ENCODE results near the gene MCUR1.
"Not testable (repeated sequence)": the region's sequence is repeated elsewhere in the genome, so short reads cannot be mapped to it uniquely, and the experiment has no call there.

MCUR1 gene, protein sequence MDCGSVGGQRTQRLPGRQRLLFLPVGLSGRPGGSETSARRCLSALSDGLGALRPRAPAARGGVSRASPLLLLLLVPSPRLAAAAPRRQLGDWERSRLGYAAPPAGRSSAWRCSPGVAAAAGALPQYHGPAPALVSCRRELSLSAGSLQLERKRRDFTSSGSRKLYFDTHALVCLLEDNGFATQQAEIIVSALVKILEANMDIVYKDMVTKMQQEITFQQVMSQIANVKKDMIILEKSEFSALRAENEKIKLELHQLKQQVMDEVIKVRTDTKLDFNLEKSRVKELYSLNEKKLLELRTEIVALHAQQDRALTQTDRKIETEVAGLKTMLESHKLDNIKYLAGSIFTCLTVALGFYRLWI

DNA sequence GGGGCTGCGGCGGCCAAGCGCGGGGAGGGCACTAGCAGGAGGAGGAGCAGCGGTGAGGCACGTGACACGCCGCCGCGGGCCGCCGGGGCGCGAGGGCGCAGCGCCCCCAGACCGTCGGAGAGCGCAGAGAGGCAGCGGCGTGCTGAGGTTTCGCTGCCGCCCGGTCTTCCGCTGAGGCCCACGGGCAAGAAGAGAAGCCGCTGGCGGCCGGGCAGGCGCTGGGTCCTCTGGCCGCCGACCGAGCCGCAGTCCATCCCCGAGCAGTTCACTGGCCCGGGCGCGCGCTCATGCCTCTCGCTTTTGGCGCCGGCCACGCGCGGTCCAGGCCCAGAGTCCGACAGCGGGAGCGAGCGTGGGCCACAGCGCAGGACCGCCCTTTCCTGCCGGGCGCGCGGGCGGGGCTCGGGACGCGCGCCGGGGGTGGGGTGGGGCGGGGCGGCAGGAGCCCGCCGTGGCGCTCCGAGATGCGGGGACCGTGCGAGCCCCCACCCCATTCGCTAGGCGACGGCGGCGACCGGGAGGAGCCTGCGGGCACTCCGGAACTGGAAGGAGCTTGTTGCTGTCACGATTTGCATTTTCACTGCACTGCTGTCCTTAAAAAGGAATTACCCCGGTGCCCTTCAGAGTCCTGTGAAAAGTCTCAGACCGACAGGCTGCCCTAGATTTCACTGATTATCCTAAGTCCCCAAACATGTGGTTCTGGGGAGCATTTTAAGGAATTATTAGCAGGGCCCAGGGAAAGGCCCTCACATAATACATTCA lies at the start of gene MCUR1:
MCUR1 (minus strand) TSS at position 382 of the 762 bp plus-strand sequence; CDS start at position 254, 128 bp downstream.
- peak; percentile 83 to 89 for DNase-seq

DNA sequence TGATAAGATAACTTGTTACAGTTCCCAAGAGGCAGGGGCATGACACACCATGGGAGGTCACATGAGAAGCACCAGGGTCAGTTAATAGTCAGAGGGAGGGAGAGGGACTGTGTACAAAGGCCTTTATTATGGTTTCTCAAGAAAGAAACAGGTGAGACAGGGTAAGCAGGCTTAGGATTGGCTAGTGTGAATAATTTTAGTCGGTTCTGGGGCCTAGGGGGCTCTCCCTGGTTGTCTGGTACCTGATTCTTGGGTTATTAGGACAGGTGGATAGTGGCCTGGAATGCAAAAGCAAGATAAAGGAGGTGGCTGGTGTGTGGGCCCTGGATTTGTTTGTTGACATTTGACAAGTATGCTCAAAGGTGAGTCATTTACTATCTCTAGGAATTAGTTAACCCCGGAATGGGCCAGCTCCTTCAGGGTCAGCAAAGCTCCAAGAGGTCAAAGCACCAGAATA lies 49.4 kb upstream of the MCUR1 start:
- no peak for DNase-seq

DNA sequence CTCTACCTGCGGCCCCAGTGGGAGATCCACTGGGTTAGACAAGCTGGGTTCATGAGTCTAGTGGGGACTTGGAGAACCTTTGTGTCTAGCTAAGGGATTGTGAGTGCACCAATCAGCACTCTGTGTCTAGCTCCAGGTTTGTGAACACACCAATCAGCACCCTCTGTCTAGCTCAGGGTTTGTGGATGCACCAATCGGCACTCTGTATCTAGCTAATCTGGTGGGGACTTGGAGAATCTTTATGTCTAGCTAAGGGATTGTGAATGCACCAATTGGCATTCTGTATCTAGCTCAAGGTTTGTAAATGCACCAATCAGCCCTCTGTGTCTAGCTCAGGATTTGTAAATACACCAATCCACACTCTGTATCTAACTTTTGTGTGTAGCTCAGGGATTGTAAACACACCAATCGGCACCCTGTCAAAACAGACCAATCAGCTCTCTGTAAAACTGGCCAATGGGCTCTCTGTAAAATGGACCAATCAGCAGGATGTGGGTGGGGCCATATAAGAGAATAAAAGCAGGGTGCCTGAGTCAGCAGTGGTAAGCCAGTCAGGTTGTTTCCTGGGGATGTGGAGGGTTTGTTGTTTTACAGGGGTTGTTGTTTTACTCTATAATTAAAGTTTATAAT lies 46.3 kb upstream of the MCUR1 start:
- not testable (repeated sequence) for DNase-seq

DNA sequence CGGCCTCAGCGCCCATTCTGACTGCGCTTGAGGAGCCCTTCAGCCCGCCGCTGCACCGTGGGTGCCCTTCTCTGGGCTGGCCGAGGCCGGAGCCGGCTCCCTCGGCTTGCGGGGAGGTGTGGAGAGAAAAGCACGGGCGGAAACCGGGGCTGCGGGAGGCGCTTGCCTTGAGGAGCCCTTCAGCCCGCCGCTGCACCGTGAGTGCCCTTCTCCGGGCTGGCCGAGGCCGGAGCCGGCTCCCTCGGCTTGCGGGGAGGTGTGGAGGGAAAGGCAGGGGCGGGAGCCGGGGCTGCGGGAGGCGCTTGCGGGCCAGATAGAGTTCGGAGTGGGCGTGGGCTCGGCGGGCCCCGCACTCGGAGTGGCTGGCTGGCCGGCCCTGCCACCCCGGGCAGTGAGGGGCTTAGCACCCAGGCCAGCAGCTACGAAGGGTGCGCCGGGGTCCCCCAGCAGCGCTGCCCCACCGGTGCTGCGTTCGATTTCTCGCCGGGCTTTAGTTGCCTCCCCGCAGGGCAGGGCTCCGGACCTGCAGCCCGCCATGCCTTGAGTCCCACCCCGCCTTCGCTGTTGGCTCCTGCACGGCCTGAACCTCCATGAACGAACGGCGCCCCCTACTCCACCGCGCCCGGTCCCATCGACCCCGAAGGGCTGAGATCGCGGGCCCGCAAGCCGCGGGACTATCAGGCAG lies 45.7 kb upstream of the MCUR1 start:
- DNase-seq = no peak

DNA sequence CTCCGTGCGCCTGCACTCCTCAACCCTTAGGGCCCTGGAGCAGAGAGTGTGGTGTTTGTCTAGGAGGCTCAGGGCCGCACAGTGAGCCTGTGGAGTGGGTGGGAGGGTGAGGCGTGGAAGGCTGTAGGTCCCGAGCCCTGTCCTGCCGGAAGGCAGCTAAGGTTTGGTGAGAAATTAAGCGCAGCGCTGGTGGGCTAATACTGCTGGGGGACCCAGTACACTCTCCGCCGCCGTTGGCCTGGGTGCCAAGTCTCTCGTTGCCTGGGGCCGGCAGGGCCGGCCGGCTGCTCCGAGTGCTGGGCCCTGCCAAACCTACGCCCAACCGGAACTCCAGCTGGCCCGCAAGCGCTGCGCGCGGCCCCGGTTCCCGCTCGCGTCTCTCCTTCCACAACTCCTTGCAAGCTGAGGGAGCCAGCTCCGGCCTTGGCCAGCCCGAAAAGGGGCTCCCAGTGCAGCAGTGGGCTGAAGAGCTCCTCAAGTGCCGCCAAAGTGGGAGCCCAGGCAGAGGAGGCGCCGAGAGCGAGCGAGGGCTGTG lies 40.4 kb upstream of the MCUR1 start:
- no peak for DNase-seq

DNA sequence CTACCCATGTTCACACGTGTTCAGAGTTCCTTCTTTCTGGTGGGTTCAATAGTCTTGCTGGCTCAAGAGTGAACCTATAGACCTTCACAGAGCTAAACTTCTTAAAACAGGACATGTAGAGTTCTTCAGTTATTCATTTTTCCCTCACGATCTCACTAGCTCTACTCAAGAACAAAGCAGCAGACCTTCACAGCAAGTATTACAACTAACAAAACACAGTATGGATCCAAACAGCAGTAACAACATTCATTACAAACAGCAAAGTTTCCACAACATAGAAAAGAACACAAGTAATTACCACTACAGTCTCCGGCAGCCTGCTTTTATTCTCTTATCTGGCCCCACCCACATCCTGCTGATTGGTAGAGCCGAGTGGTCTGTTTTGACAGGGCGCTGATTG lies 39.5 kb upstream of the MCUR1 start:
- no peak for DNase-seq

DNA sequence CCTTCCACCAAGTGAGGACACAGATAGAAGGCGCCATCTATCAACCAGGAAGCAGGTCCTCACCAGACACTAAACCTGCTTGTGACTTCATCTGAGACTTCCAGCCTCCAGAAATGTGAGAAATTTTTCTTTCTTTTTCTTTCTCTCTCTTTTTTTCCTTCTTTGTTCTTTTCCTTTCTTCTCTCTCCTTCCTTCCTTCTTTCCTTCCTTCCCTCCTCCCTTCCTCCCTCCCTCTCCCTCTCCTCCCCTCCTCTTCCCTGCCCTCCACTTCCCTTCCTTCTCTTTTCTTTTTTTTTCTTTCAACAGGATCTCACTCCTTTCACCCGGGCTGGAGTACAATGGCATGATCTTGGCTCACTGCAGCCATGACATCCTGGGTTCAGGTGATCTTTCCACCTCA lies 37.4 kb upstream of the MCUR1 start:
- no peak for DNase-seq

DNA sequence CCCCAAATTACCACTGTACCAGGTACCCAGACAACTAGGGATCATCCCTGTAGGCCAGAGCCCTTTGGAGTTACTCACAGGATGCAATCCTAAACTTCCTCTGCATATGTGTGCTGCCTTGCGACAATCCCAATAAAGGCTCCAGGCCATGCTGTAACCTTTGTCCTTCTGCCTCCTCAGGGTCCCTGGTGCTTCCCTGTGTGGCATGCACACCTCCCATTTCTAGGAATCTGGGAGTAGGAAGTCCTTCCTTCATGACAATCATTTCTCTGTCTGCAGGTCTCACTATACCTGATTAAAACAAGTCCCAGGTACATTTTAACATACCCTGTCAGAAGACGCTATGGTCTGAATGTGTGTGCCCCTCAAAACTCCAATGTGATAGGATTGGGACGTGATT lies 37.0 kb upstream of the MCUR1 start:
- no peak for DNase-seq

DNA sequence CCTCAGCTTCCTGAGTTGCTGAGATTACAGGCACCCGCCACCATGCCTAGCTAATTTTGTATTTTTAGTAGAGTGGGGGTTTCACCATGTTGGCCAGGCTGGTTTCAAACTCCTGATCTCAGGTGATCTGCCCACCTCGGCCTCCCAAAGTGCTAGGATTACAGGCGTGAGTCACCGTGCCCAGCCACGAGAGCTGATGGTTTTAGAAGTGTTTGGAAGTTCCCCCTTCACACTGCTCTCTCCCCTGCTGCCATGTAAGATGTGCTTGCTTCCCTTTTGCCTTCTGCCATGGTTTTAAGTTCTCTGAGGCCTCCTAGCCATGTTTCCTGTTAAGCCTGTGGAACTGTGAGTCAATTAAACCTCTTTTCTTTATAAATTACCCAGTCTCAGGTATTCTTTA lies 36.3 kb upstream of the MCUR1 start:
- DNase-seq = not testable (repeated sequence)

DNA sequence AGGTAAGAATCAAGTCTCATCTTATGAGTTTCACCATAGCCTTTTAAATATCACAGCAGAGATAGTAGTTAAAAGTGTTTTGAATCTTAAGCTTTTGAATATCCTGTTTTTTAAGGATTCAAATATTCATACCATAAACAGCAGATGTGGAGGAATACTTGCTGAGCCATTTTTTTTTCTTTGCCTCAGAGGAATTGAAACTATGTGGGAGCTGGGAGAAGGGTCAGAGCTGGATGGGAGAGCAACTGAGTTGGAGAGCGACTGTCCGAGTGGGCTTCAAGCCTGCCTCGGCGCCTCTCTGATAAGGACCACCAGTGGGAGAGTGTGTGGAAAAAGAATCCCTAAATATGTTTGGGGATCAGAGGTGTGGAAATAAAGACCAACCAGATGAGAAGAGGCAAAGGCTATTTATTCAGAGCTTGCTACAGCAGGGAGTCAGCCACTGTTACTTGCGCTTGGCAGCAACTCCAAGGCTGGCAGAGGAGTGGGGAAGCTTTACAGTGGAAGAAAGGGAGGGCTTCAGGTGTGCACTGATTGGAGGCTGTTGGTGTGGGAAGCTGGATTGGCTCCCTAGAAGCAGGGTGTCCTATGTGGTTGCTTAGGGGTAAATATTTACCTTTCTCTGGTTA lies 34.3 kb upstream of the MCUR1 start:
- DNase-seq = peak; percentile 59 to 81

DNA sequence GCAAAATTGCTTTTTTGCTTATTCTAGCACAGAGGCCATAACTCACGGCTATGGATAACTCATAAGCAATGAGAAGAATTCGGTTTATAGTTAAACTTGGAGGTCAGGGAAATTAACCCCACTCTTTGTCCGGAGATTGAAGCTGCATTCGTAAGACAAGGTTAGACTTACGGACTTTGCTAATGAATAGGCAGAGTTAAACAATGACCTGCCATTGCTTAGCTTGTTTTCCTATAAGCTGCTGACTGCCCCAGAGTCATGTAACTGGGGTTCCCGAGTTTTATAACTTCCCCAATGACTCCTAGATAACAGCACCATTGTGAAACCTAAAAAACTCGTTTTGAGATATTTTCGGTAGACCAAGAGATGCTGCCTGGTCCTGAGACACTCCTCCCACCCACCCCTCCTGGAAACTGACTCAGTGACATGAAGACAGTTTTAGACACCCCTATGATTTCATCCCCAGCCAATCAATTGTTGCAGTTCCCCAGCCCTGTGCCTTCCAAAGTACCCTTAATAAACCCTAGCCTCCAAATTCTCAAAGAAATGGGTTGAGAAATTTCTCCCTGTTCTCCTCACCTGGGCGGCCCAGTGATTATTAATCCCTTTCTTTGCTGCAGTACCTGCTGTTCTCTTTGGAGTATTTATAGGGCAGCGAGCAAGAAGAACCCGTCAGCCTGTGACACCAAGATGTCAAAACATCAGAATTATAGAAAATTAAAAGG lies 33.1 kb upstream of the MCUR1 start:
- no peak for DNase-seq

DNA sequence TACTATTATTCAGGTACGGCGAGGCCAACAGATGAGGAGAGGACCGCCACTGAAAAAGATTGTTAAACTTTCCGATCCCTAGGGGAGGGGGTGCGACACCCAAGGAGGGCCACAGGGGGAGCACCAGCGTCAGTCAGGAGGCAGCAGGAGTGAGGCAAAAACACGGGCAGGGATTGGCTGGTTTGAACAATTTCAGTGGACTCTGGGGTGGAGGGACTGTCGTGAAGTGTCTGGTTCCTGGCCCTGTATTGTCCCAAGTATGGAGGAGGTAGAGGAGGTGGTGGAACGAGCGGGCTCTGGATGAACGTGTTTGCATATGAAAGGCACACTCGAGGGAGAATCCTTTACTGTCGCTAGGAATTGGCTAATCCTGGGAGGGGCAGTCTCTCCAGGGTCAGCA lies 32.5 kb upstream of the MCUR1 start:
- no peak for DNase-seq

DNA sequence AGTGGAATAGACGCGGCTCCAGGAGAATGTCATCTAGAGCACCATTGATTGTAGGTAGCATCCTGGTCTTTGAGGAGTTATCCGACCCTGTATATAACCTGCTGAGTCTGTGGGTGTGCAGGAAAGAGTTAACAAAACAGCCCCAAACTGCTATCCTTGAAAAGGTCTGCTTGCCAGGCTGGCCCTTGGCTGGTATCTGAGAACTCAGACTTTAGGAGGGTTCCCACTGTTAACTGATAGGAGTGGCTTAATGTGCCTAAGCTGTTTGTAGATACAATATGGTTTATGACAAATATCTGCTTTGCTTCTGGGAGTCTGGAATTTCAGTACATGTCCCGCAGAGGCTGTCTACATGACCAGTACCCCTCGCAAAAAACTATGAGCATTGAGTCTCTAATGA lies 27.6 kb upstream of the MCUR1 start:
- no peak for DNase-seq

DNA sequence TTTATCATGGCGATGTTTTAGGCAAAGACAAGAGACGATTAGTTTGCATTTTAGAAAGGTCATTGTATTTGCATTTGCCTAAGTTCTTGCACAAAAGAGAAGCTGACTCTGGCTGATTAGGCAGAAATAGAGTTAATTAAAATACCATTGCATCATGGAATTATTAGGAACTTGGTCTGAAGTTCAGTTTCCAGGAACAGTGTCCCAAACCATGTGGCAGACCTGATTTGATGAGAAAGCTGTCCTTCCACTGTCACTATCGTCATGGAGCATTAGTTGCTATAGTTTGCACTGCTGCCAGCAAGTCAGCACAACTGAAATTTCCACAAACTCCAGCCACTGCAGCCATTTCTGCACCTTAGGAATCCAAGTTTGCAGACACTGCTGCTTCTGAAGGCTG lies 24.3 kb upstream of the MCUR1 start:
- DNase-seq = no peak

DNA sequence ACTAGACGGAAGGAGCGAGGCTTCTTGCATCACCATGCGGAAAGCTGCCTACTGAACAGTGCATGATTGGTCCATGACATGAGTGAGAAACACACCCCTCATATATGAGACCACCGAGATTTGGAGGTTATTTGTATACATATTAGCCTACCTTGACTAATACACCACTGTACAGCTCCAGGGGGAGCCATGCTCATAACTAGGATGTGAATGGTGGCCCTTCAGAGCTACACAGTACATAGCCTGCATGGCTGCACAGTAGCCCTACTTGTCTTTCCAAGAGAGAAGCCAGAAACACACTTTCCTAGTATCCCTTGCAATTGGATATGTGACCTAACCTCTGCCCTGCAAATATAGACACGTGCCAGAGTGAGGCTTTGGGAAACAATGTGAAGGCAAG lies 21.8 kb upstream of the MCUR1 start:
- DNase-seq = no peak

DNA sequence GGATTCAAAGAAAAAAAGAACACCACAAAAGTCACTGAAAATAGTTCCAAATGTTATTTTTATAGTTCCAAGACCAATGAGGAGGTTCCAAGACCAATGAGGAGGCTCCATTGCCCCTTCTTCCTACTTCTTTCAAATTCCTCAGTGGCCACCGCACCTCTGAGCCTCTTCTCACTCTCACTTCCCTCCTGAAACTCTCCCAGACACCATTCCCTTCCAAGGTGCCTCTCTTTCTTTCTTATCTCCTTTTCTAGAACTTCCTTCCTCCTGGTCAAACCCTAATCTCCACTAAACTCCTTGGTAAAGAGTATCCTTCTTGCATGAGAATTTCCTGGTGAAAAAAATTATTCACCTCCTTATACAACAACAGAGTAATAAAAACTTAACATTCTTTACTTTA lies 20.4 kb upstream of the MCUR1 start:
- no peak for DNase-seq

DNA sequence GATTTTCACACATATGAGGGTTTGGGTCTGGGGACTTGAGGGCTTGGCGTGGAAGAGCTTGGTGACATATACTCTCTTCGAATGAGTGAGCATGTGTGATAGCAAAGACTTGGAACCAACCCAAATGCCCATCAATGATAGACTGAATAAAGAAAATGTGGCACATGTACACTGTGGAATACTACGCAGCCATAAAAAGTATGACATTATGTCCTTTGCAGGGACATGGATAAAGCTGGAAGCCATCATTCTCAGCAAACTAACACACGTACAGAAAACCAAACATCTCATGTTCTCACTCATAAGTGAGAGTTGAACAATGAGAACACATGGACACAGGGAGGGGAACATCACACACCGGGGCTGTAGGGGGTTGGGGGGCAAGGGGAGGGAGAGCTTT lies 19.7 kb upstream of the MCUR1 start:
- DNase-seq = not testable (repeated sequence)

DNA sequence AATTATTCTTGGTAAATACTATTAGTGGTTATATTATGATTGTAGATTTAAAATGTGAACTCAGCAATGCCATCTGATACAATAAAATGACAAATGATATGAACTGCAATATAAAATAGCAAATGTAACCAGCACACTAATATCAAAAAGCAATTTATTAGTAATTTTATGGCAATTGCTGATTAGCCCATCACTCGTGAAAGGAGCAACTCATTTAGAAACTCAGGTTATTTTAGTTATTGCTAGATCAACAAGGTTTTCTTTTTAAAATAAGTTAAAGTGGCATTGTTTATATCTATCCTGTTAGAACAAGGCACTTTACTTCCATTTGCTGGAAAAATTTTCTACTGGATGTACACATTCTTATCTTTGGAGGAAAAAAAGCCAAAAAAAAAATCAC lies 18.4 kb upstream of the MCUR1 start:
- DNase-seq = no peak

DNA sequence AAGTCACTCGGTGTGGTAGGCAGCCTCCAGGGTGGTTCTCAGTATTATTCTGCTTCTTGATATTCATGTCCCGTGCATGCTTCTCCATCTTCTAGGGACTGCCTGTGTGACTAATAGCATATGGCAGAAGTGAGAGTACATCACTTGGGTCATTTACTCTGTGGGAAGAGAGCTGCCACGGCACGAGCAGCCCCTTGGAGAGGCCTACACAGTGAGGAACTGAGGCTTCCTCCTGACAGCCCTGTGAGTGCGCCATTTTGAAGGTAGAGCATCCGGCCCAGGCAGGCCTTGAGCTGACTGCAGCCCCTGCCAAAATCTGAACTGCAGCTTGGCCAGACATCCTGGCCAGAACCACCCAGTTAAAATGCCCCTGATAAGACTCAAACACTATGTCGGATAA lies 17.3 kb upstream of the MCUR1 start:
- DNase-seq = no peak

DNA sequence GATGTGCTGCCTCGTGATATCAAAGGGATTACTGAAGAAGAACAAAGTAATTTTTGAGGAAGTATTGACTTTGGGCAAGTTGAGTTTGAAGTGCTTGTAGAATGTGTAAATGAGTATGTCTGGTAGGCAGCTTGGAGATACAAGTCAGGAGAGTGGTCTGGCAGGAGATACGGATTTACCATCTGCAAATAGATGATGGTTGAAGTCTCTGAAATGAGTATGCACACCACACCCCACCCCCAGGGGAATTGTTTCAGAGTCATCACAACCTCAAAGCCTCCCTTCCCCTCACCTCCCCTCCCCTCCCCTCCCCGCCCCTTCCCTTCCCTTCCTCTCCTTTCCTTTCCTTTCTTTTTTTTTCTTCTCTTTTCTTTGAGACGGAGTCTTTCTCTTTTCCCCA lies 16.4 kb upstream of the MCUR1 start:
- no peak for DNase-seq

DNA sequence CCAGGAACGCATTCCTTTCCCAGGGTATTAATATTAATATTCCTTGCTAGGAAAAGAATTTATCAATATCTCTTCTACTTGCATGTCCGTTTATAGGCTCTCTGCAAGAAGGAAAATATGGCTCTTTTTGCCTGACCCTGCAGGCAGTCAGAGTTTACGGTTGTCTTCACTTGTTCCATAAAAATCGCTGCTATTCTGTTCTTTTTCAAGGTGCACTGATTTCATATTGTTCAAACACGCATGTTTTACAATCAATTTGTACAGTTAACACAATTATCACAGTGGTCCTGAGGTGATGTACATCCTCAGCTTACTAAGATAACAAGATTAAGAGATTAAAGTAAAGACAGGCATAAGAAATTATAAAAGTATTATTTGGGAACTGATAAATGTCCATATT lies 15.1 kb upstream of the MCUR1 start:
- not testable (repeated sequence) for DNase-seq
